G401.6 (cell line): ENCODE measurements around the gene ABCC10.

Experiments used
- FAIRE-seq: peaks from 2 replicates; lab custom pipeline; 2012; peaks lifted over from hg19 to GRCh38; lab: Jason Lieb, UNC

Gene ABCC10

DNA sequence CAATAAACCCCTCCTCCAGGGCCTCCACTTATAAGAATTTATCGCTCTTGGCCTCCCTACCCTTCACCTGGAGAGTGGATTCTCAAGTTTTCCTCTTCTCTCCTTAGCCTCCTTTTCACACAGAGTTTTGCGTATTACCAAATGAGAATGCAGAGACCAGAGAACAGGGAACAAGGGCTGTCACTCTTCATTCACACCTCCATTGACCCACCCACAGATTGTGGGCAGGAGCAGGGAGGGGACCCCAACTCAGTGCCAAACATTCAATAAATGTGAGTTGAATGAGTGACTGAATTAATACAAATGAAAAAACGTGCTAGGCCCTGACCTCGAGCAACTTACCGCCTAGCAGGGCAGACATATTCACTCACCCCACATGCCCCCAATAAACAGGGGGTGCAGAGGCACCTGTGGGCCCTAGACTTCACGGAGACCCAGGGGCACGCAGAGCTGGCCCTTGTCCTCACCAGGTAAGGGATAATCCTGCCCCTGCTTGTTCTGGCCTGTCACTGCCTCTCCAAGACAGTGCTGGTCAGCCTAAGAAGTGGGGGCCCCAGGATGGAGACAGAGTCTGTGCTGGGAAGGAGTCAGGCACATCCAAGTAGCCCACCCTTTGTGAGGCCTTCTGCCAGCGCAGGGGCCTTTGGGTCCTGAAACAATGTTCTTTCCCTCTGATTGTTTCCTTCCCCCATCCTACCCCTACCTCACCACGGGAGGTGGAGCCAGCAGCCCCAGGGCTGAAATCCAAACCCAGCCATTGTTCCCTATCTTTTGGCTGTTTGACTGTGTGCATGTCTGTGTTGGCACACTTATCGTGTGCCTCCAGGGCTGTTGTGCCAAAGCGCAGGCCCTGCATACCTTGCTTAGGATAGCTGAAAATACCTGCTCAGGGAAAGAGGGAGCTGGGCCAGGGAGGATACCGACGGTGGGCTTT lies 41.7 kb downstream of the ABCC10 start:
- no peak for FAIRE-seq

DNA sequence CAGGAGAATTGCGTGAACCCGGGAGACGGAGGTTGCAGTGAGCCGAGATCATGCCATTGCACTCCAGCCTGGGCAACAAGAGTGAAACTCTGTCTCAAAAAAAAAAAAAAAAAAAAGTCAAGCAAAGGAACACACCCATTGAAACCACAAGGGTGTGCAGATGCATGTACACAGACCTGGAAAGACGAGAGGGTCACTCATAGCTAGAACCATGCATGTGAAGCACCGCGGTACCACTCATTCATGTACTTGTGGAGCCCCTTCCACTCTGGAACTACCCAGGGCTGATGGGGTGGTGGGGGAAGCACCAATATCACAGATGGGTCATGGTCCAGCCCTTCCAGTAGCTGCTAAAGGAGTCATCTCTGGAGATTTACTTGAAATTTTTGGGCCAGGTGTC lies 42.6 kb downstream of the ABCC10 start:
- no peak for FAIRE-seq

DNA sequence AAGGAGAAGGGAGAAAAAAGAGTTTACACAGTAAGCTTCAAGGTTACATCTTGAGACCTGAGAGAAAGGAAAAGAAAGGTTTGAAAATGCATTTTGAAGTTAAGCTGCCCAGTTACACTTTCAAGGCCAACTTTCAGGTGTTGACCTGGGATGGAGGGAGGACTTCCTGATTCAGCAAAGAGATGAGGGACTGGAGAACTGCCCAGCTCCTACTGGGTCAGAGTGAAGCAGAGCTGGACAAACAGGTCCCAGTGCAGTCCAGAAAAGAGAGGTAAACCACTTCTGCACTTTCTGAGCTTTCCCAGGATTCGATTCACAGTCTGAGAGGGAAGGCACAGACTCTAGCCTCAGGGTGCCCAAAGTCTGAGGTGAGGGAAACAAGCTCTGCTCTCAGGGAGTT lies 44.1 kb downstream of the ABCC10 start:
- FAIRE-seq = no peak

DNA sequence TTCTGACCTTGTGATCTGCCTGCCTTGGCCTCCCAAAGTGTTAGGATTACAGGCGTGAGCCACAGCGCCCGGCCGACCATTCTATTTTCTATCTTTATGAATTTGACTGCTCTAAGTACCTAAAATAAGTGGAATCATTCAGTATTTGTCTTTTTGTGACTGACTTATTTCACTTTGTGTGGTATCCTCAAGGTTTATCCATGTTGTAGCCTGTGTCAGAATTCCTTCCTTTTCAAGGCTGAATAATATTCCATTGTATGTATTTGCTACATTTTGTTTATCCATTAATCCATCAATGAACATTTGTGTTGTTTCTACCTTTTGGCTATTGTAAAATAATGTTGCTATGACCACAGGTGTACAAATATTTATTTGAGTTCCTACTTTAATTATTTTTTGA lies 45.2 kb downstream of the ABCC10 start:
- FAIRE-seq = no peak

DNA sequence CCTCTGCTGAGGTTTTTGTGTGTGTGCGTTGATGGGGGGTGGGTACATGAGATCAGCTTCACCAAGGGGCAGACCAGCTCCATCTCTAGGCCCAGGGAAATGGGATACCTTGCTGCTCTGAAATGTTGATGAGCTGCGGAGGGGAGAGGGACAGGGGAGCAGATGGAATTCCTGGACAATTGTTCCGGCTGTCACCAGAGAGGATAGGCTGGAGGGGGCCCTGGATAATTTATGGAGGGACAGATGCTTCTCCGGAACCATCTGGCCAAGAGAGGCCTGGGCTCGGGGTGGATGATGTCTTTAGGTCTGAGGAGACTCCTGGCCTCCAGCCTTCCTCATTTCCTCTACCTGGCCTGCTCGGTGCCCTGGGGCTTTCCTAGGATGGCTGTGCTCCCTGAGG lies 48.2 kb downstream of the ABCC10 start:
- FAIRE-seq = no peak

DNA sequence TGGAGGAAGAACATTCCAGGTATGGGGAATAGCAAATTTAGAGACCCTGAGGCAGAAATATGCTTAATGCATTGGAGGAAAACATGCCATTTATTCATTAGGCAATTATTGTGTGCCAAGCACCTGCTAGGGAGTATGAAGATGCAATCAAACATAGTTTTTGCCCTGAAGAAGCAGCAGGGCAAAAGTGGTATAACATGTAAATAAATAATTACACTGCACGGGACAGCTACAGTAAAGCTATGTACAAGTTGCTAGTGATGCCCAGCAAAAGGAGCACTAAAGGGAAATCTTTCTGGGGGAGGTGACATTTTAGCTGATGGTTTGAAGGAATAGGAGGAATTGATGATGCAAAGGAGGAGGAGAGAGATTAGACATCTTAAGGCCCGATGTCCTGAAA lies 49.4 kb downstream of the ABCC10 start:
- FAIRE-seq = no peak

DNA sequence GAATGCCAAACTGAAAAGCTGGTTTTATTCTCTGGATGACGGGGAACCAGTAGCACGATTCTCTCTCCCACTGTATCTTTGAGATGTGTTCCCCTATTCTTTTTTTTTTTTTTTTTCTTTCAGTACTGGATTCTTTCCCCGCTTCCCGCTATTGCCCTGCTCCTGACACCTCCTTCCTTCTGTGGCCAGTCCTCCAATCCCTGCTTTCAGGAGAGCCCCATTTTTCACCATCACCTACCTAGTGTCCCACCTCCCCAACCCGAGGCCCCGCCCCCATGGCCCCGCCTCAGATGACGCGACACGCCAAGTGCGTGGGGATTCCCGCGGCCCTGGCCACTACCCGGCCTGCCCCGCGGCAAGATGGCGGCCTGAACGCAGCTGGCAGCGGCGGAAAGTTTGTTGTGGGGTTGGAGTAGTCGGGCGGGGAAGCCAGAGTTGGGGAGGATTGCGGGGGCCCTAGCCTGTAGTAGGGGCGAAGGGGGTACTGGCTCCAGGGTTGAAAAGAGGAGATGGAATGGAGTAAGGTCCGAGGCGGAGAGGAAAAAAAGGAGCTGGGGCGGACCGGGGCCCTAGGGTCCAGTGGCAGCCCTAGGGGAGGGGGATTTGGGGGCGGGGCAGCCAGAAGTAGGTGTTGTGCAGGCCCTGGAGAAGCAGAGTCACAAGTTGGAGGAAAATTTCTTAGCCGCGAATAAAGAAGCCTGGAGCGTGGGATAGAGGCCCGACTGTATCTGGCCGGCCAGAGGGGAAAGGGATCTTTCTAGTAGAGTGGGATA lies 50.1 kb downstream of the ABCC10 start, which contains the start of gene TJAP1:
TJAP1 (plus strand) TSS at position 336 of the 773 bp plus-strand sequence. CDS start 21,432 bp downstream, outside the sequence.
- peak; percentile 86 for FAIRE-seq

DNA sequence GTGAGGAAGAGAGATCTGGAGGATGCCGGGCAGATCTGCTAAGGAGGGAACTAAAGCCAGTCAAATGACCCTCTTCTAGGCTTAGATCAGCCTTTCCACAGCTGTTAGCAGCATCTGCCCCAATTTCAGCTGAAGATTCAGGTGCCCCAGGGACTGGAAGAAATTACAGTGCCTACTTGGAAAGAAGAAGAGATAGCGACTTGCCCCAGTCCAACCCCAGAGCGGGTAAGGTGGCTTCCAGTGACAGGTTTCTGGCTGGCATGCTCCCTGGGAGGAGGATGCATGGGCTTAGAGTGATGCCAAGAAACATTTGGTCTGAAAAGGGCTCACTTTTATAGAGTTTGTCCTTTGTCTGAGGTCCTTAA lies 50.6 kb downstream of the ABCC10 start:
- no peak for FAIRE-seq

DNA sequence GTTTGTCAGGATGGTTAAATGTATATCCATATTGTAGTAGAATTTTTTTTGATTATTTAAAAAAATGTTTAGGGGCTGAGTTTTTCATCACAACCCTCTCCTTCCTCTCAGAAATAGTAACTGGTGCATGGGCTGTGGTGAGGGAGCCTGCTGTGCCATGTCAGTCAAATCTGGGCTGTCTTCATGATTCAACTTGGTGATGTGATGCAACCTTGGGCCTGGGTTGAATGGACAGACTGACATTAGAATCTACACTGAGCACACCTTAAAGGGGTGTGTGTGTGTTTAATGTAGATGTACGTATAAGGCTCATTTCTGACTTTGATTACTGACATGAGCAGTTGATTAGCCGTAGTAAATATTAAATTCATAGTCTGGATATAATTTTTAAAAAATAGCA lies 53.7 kb downstream of the ABCC10 start:
- no peak for FAIRE-seq

DNA sequence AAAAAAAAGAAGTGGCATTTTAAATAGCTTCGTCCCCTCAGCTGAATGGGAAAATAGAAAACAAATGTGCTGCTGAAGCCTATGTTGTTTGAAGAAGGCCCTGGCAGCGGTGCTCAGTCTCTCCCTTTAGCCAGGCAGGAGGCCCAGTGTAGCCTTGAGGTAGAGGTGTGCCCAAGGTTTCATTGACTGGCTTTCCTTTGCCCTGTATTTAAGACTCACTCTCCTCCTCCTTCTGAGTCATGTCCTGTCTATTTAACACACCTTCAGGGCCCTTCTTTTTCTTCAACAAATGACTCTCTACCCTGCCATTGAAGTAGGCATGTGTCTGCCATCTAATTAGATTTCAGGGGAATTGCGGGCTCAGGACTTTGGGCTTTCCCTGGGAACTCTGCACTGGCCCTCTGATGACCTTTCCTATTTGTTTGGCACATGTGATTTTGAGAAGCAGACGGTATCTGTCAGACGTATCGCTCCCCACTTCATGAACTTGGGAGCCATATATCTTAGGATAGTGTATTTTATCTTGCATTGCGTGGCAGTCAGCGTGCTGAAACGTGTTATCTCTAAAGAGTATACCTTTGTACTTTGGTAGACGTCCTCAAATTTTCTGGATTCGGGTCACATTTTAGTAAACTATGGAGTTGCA lies 54.4 kb downstream of the ABCC10 start:
- FAIRE-seq = no peak

DNA sequence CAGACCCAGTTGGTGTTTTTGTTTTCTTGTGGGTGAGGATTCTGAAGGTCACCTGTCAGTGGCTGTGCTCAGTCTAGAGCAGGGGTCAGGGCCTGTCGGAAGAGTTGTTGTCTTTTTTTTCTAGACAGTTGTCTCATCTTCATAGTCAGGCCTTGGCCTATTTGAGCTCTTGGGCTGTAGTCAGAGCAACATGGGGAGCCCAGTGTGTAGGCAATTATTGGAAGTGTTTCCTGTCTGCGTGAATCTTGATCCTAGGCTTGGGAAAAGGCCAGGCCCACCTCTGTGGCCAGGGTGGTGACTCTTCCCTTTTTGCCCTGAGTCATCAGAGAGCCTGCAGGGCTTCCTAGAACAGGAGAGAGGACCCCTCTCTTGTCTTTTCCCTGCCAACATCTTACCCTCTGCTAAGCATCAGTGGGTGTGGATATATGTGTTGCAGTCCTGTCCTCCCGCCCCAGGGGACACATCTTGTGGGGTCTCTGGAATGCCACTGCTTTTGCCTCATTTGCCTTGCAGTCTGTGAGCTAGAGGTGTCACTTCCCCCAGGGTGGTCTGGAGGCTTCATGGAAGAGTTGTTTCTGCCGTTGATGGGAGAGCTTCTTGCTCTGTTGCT lies 61.4 kb downstream of the ABCC10 start:
- no peak for FAIRE-seq

DNA sequence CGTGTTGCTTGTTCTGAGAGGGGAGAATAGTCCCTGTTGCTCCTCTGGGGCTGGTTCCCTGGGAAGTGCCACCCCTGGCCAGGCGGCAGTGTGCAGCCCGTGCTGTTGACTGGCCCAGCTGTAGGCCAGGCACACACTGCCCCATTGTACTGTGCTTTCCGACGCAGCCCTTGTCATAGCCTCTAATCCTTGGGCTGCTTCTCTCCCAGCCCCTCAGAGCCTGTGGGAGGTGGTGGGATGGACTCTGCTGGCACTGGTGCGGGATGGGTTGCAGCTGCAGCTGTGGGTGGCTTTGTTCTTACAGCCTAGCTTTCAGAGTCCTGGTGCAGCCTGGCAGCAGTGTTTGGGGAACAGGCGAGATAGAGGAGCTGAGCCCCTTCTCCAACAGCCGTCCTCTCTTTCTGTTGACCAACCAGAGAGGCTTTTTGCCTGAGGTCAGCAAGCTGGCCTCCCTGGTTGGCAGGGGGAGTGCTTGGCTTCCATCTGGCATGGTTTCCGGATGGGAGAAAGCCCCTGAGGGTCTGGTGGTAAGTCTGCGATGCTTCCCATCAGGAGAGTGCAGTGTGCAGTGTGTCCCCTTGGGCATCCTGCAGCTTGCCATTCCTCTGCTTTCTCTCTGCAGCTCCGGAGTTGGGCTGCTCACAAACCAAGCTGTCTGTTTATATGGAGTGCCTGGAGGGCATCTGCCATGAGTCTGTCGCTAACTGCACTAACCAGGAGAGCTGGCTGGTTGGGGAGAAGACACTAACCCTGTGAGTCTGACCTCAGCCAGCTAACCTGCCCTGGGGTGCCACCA lies 62.1 kb downstream of the ABCC10 start:
- FAIRE-seq = no peak

DNA sequence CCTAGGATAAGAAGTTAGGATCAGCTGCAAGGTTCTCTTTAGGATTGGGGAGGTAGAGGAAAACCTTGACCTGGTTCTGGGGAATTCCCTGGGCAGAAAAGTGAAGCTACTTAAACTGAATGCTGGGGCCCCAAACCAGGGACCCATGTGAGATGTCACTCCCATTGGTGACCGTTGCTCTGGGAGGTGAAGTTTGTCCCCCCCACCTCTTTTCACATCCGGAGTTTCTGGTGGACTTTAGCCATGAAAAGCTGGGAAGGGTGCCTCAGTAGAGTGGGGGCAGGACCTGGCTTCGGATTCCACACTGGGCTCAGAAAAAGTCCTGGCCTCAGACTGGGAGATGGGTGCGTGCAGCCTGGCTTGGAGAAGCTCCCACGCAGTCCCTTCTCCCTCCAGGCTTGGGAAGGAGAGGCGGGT lies 63.2 kb downstream of the ABCC10 start:
- no peak for FAIRE-seq

DNA sequence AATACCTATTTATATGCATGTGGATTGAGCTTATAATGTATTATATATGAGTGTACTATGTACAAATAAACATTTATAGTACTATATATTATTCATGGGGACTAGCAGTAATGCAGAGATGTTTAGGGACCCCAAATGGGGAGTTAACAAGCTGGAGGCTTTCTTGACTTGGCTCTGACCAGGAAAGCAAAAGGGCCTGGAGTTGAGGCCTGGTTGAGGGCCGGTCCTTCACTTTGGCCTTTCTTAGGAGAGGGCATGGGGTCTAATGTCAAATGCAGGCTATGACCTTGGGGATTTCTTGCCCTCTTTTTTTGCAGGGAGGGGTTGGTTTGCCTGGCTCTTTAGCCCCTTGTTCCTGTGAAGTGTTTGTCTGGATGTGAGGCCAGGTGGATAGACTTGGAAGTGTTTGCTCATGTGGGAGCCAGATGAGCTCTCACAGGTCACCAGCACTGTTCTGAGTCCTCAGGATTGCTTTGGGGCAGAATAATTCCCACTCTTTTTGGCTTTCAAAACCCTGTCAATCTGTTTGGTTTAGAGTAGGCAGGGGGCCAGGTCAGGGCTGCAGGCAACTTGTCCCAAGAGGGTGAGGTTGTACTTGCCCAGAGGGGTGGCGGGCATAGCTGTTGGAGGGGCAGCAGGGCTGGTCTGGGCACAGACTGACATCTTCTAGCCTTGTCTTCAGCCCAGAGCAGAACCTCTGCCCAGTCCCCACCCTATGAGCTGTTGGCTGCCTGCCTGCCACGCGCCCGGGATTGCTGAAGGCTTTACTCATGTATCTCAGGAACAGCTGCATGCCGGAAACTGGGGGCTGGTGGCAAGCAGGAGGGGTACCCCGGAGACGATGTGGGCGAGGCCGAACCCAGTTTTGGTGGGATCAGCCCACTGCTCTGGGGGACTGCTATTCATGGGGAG lies 64.7 kb downstream of the ABCC10 start:
- FAIRE-seq = no peak

DNA sequence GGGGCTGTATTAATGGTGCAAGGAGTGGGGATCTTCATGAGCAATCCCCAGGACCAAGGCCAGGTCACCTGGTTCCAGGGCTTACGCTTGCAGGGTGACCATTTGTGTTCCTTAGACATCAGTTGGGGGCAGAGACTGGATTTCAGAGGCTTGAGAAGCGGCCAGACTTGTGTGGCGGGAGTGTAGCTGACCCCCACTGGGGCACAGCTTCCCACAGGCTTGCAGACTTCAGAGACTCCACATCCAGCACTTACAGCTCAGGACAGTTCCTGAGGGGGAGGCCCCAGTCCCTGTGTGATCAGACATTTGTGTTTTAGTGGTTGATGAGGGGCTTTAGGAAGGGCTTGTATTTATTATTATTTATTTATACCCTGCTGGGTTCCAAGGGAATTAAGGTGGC lies 65.3 kb downstream of the ABCC10 start:
- FAIRE-seq = no peak

DNA sequence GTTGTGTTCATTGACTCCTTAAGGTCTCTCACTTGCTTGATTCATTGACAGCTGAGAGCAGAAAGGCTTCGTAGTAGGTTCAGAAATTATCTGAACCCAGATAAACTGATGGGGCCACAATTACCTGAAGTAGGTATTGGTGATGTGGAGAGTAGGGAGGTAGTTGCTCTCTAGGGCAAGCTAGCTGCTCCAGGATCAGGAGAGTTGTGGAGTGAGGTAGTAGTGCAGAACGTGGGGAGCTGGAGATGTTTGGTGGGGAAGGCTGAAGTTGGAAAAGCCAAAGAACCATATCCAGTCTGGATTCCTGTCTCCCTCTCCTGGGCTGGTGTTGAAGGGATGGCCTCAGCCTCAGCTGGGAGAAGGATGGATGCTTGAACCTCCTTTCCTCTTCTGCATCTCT lies 65.9 kb downstream of the ABCC10 start:
- no peak for FAIRE-seq

DNA sequence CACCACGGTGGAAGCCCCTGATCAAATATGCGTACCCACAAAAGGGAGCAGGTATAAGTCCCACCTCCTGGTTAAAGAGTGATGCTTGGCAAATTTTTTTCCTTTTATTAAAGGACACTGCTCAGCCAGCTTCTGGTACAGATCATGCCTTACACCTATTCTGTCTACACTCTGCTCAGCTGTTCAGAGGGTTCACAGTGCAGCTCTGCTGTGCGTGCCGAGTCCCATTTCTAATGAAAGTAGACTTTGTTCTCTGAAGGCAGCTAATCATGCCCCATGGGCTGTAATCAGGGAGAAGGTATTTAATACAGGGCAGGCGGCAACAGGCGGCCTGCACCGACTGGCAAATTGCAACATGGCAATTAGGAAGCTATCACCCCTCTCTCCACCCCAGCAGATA lies 66.5 kb downstream of the ABCC10 start:
- FAIRE-seq = no peak

DNA sequence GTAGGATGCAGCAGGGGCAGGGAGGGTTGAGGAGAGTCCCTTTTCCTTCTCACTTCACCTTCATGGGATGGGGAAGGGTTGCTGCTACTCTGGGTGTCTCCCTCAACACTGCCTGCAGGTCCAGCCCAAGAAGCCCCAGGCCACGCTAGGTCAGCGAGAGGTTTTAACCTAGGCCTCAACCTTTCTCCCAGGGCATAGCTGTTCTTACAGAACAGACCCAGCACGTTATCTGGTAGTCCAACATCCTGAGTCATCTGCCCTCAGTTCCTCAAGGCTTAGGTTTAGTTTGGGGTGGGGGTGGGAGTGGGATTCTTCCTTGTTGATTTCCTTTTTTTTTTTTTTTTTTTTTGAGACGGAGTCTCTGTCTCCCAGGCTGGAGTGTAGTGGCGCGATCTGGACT lies 67.0 kb downstream of the ABCC10 start:
- FAIRE-seq = no peak

DNA sequence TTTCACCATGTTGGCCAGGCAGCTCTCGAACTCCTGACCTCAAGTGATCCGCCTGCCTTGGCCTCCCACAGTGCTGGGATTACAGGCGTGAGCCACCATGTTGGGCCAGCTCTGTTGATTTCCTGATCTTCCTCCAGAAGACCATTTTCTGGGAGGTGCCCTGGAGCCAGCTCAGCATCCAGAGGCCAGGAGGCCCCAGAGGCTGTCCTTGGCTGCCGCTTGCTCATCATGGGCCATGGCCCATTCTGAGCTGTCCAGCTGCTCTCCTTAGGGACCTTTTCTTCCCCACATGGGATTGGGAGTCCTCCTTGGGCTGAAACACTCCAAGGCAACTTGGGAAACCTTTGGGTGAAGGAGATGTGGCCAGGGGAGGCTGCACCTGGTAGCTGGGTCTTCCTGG lies 67.4 kb downstream of the ABCC10 start:
- no peak for FAIRE-seq

DNA sequence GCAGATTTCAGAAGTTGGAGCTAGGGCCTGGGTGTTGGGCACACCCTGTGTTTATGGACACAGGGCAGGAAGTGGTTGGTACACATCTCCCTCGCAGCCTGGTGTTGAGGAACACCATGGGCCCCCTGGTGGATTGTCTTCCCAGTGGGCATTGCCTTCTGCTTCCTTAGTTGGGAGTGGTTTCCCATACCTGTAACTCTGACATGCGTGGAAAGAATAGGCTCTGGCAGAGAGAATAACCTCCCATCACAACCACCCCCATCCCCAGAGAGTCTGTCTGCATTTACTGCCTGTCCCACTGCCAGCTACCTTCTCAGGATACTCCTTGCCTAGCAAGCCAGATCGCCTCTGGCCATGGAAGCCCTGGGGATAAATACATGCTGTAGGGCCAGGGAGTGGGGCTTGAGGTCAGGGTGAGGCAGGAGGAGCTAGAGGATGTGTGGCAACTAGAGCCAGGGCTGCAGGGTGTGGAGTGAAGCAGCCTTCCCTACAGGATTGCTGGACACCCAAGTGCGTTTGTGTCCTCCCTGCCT lies 68.1 kb downstream of the ABCC10 start:
- no peak for FAIRE-seq
